ENCODE data around the gene OSBPL3. TPM values are rescaled to one million over a fixed set of nuclear protein-coding genes. Genes with fewer than 3 reads are reported as not detected.

The OSBPL3 gene
- total and polyA plus RNA-seq, 2 experiments from 2014 or later, result 21.8 to 25.8 TPM

- H3K27ac ChIP-seq, result no peak overlapping the region
- no peaks in the 10 kb centered on the region for H3K27me3 ChIP-seq (replicated peaks; ENCODE audit: insufficient read depth)
- H4K20me1 ChIP-seq (ENCODE audit: insufficient read depth), result 0 out of 2 replicates have a peak, but pooled peaks cover 5% of the 10 kb centered on the region
- no peak overlapping the region for H3K4me3 ChIP-seq
- H3K79me2 ChIP-seq (ENCODE audit: insufficient read depth), result peaks cover 98% of the 10 kb centered on the region
- peaks cover 49% of the 10 kb centered on the region for H3K4me1 ChIP-seq (ENCODE audit: insufficient read depth)
- no peaks in the 10 kb centered on the region for H3K9me2 ChIP-seq (ENCODE audit: insufficient read depth)
- in situ Hi-C loops (cut with MboI), result no loop called here
- peak overlapping the region; percentile 2 for H3K4me2 ChIP-seq (ENCODE audit: unreplicated experiment)
- DNase-seq, result peak; percentile 86
- WGBS, 2 experiments (ENCODE audit: low coverage in 1 of 2, low lambda C conversion rate in 2 of 2, missing lambda C conversion rate in 2 of 2), result 99% methylated on average over 3 of the region's 3 CpGs
- peaks cover 30% of the 10 kb centered on the region for H3F3A ChIP-seq (ENCODE audit: insufficient read depth)
- no peak overlapping the region for H3K9ac ChIP-seq
- H2AFZ ChIP-seq, result no peak overlapping the region
- no peaks in the 10 kb centered on the region for H3K36me3 ChIP-seq (ENCODE audit: low read depth)
- TF ChIP-seq EZH2phosphoT487 (IDR thresholded peaks at IDR 0.05; ENCODE audit: insufficient read depth, low read depth), result no peak
- TF ChIP-seq EZH2 (IDR thresholded peaks at IDR 0.05; ENCODE audit: insufficient read depth, poor library complexity, severe bottlenecking), result no peak
- H3K9me3 ChIP-seq (ENCODE audit: low read depth), result no peaks in the 10 kb centered on the region
These were observed 62.3 kb downstream of the OSBPL3 start for GRCh38 chr7:24917510-24918239.

GRCh38 chr7:24916463-24917040, 63.4 kb downstream of the OSBPL3 start:
- WGBS, 2 experiments (ENCODE audit: low coverage in 1 of 2, low lambda C conversion rate in 2 of 2, missing lambda C conversion rate in 2 of 2), result 64 to 67% methylated on average over 4 of the region's 4 CpGs
- Histone ChIP-seq H3K4me3 (no peak overlapping the region), H3K27ac (no peak overlapping the region), H3K27me3 (replicated peaks; ENCODE audit: insufficient read depth) (no peaks in the 10 kb centered on the region), H3K9ac (no peak overlapping the region), H3K79me2 (ENCODE audit: insufficient read depth) (peaks cover 98% of the 10 kb centered on the region), H3K4me2 (ENCODE audit: unreplicated experiment) (no peak overlapping the region), H3K9me3 (ENCODE audit: low read depth) (no peaks in the 10 kb centered on the region), H3K36me3 (ENCODE audit: low read depth) (no peaks in the 10 kb centered on the region), H3K4me1 (ENCODE audit: insufficient read depth) (peaks cover 38% of the 10 kb centered on the region), H3F3A (ENCODE audit: insufficient read depth) (peaks cover 24% of the 10 kb centered on the region), H4K20me1 (ENCODE audit: insufficient read depth) (0 out of 2 replicates have a peak, but pooled peaks cover 5% of the 10 kb centered on the region), H3K9me2 (ENCODE audit: insufficient read depth) (no peaks in the 10 kb centered on the region), H2AFZ (no peak overlapping the region)
- in situ Hi-C loops (cut with MboI), result no loop called here
- no peak for DNase-seq
- no peak for TF ChIP-seq EZH2 (IDR thresholded peaks at IDR 0.05; ENCODE audit: insufficient read depth, poor library complexity, severe bottlenecking)
- TF ChIP-seq EZH2phosphoT487 (IDR thresholded peaks at IDR 0.05; ENCODE audit: insufficient read depth, low read depth), result no peak

GRCh38 chr7:24914465-24914859, 65.5 kb downstream of the OSBPL3 start:
- Histone ChIP-seq H3K4me2 (ENCODE audit: unreplicated experiment) (no peak overlapping the region), H3K9me2 (ENCODE audit: insufficient read depth) (no peaks in the 10 kb centered on the region), H3K4me1 (ENCODE audit: insufficient read depth) (peaks cover 22% of the 10 kb centered on the region), H3K79me2 (ENCODE audit: insufficient read depth) (peaks cover 98% of the 10 kb centered on the region), H4K20me1 (ENCODE audit: insufficient read depth) (0 out of 2 replicates have a peak, but pooled peaks cover 5% of the 10 kb centered on the region), H3K27ac (no peak overlapping the region), H3K36me3 (ENCODE audit: low read depth) (no peaks in the 10 kb centered on the region), H3K27me3 (replicated peaks; ENCODE audit: insufficient read depth) (no peaks in the 10 kb centered on the region), H3K9me3 (ENCODE audit: low read depth) (no peaks in the 10 kb centered on the region), H3F3A (ENCODE audit: insufficient read depth) (peaks cover 9% of the 10 kb centered on the region; the same call in 1 of the 2 replicates), H3K9ac (no peak overlapping the region), H3K4me3 (no peak overlapping the region), H2AFZ (no peak overlapping the region)
- in situ Hi-C loops (cut with MboI), result no loop called here
- TF ChIP-seq EZH2 (IDR thresholded peaks at IDR 0.05; ENCODE audit: insufficient read depth, poor library complexity, severe bottlenecking), result no peak
- TF ChIP-seq EZH2phosphoT487 (IDR thresholded peaks at IDR 0.05; ENCODE audit: insufficient read depth, low read depth), result no peak
- WGBS, 2 experiments (ENCODE audit: low coverage in 1 of 2, low lambda C conversion rate in 2 of 2, missing lambda C conversion rate in 2 of 2), result 64 to 67% methylated on average over 1 of the region's 1 CpG
- no peak for DNase-seq

GRCh38 chr7:24913801-24914464, 66.0 kb downstream of the OSBPL3 start:
- TF ChIP-seq EZH2 (IDR thresholded peaks at IDR 0.05; ENCODE audit: insufficient read depth, poor library complexity, severe bottlenecking) (no peak), EZH2phosphoT487 (IDR thresholded peaks at IDR 0.05; ENCODE audit: insufficient read depth, low read depth) (no peak)
- H4K20me1 ChIP-seq (ENCODE audit: insufficient read depth), result 0 out of 2 replicates have a peak, but pooled peaks cover 5% of the 10 kb centered on the region
- no peak overlapping the region for H3K4me3 ChIP-seq
- no peak for DNase-seq
- H2AFZ ChIP-seq, result no peak overlapping the region
- in situ Hi-C loops (cut with MboI), result no loop called here
- H3K36me3 ChIP-seq (ENCODE audit: low read depth), result no peaks in the 10 kb centered on the region
- WGBS, 2 experiments (ENCODE audit: low coverage in 1 of 2, low lambda C conversion rate in 2 of 2, missing lambda C conversion rate in 2 of 2), result 90% methylated on average over 4 of the region's 4 CpGs
- H3K4me1 ChIP-seq (ENCODE audit: insufficient read depth), result peaks cover 23% of the 10 kb centered on the region
- H3K9ac ChIP-seq, result no peak overlapping the region
- H3K27ac ChIP-seq, result no peak overlapping the region
- H3F3A ChIP-seq (ENCODE audit: insufficient read depth), result peaks cover 9% of the 10 kb centered on the region; the same call in 1 of the 2 replicates
- H3K9me2 ChIP-seq (ENCODE audit: insufficient read depth), result no peaks in the 10 kb centered on the region
- no peaks in the 10 kb centered on the region for H3K27me3 ChIP-seq (replicated peaks; ENCODE audit: insufficient read depth)
- peaks cover 98% of the 10 kb centered on the region for H3K79me2 ChIP-seq (ENCODE audit: insufficient read depth)
- no peaks in the 10 kb centered on the region for H3K9me3 ChIP-seq (ENCODE audit: low read depth)
- H3K4me2 ChIP-seq (ENCODE audit: unreplicated experiment), result no peak overlapping the region

Measured in GM23248 (cell line).